Measurements from ENCODE around the gene CFL1. TPM values are rescaled to one million over a fixed set of nuclear protein-coding genes. Genes with fewer than 3 reads are reported as not detected.
A peak's percentile ranks its signal among the peaks of the same experiment; 100 is the strongest.
"Not testable (repeated sequence)": the region's sequence is repeated elsewhere in the genome, so short reads cannot be mapped to it uniquely, and the experiment has no call there.

CFL1 gene
- total RNA-seq, 1 donor from 2014 or later: 437 TPM

DNA sequence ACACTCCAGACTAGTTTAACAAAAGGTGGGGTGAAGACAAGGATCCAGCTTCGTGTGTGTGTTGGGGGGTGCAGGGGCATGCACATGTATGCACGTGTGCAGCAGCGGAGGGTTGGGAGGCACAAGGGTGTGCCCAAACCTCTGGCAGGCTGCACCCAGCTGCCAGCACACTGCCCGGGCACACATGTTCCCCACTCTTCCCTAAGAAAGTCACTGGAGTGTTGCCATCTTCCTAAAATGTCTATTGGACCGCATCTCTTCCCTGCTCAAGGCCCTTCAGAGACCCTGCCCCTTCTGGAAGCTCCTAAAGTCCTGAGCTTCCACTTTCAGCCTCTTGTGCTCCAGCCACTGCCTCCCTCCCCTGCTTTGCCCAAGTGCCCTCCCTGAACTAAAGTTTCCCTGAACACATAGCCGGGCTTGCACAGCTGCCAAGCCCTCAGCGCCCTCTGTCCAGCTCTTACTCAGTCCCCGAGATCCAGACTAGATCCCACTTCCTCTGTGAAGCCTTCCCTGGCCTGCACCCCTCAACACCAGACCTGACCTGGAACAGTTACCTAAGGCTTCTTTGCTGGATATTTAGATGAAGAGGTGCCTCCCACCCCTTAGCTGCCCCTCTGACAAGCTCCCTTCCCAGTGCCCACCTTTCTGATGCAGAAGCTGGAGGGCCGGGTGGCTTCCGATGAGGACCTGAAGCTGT is 6.0 kb downstream of the CFL1 start:
- DNase-seq (ENCODE audit: low spot score) (no peak), ATAC-seq (no peak)
- intact Hi-C loops (cut with DNase I): no loop called here

DNA sequence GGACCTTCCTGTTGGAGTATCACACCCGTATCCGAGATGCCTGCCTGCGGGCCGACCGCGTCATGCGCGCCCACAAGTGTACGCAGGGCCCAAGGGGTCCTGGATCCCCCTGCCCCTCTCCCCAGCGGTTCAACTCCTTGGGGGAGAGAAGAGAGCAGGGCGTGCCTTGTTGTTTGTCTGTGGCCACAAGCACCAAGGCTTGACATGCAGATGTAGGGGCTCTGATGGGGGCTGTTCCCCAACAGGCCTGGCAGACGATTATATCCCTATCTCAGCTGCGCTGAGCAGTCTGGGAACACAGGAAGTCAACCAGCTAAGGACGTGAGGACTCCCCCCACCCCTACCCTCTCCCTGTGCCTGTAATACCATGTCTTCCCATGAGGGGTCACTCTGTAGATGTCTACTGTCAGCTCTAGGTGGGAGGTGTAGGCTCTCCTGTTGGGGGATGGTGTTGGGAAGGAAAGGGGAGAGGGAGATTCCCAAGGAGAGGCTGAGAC is 6.8 kb downstream of the CFL1 start:
- intact Hi-C loops (cut with DNase I): no loop called here
- no peak for ATAC-seq
- no peak for DNase-seq (ENCODE audit: low spot score)

DNA sequence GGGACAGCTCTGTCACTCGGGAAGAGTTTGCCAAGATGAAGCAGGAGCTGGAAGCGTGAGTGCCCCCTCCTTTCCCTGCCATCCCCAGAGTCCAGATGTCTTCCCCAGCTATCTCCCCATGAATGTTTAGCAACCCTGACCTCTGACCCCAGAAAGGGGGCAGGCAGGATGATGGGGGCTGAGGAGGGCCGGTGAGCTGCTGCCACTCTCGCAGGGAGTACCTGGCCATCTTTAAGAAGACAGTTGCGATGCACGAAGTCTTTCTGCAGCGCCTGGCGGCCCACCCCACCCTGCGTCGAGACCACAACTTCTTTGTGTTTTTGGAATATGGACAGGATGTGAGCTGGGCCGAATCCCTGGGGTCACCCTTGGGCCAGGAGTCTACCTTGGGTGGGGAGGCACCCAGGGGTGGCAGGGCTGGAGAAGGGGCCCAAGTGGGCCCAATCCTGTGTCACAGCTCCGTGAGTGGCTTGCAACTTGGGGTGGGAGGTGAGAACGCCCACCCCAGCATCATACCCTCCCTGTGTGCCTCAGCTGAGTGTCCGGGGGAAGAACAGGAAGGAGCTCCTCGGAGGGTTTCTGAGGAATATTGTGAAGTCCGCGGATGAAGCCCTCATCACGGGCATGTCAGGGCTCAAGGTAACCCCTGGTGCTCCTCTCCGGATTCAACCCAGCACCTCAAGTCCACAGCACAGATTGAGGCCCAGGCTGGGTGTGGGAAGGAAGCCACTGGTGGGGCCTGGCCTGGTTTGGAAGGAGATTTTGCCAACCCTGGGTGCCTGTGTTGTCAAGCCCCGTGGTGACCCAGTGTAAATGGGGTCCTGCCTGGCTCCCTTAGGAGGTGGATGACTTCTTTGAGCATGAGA is 7.5 kb downstream of the CFL1 start:
- ATAC-seq (no peak), DNase-seq (ENCODE audit: low spot score) (no peak)
- intact Hi-C loops (cut with DNase I): no loop called here

DNA sequence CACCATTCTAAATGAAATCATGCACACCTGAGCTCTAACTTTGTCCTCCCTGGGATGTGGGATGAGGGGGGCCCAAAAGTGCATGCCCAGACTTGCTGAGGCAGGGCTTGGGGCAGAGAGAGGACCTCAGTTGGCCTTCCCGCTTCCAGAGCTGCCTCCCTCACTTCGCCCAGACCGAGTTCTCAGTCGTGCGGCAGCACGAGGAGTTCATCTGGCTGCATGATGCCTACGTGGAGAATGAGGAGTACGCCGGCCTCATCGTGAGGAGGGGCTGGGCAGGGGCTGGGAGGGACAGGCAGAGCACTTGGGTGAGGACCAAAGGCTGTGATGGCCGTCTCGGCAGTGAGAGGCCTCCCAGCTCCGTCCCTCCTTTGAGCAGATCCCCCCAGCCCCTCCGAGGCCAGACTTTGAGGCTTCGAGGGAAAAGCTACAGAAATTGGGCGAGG is 8.2 kb downstream of the CFL1 start:
- DNase-seq (ENCODE audit: low spot score) (no peak), ATAC-seq (no peak)
- intact Hi-C loops (cut with DNase I): no loop called here

DNA sequence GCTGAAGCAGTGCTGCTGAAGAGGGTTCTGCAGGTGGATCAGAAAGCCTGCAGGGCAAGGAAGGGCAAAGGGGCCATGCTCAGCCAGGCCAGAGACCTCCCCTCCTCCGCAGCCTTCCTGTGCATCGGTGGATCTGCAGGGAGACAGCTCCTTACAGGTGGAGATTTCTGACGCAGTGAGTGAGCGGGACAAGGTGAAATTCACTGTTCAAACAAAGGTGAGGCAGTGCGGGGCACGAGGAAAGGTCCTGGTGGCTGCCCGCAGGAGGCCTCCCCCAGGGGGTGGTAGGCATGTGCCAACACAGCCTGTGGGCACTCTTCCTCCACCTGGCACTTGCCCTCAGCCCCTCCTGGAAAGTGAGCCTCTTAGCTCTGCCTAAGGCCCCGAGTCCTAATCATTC is 8.6 kb downstream of the CFL1 start:
- DNase-seq (ENCODE audit: low spot score) (no peak), ATAC-seq (no peak)
- intact Hi-C loops (cut with DNase I): no loop called here

DNA sequence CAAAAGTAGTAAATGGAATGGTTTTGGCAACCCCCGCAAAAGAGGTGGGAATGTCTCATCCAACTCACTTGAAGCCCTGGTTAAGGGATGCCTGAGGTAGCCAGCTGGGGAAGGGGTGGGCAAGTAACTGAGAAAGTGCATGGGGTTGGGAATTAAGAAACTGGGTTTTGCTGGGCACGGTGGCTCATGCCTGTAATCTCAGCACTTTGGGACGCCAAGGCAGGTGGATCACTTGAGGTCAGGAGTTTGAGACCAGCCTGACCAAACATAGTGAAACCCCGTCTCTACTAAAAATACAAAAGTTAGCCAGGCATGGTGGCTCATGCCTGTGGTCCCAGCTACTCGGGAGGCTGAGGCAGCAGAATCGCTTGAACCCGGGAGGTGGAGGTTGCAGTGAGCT is 9.3 kb downstream of the CFL1 start:
- intact Hi-C loops (cut with DNase I); ATAC-seq; DNase-seq (ENCODE audit: low spot score): not testable (repeated sequence)

DNA sequence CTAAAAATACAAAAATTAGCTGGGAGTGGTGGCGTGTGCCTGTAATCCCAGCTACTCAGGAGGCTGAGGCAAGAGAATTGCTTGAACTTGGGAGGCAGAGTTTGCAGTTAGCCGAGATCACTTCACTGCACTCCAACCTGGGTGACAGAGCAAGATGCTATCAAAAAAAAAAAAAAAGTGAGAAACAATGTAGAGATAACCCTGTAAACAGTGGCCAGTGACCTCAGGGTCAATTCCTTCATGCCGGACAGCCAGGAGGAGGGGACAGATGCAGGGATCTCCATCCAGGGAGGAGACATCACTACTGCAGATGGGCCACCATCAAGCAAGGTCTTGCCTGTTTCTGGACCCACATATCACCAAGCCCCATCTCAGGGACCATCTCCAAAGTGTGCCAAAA is 10.2 kb downstream of the CFL1 start:
- ATAC-seq: no peak
- intact Hi-C loops (cut with DNase I): no loop called here

DNA sequence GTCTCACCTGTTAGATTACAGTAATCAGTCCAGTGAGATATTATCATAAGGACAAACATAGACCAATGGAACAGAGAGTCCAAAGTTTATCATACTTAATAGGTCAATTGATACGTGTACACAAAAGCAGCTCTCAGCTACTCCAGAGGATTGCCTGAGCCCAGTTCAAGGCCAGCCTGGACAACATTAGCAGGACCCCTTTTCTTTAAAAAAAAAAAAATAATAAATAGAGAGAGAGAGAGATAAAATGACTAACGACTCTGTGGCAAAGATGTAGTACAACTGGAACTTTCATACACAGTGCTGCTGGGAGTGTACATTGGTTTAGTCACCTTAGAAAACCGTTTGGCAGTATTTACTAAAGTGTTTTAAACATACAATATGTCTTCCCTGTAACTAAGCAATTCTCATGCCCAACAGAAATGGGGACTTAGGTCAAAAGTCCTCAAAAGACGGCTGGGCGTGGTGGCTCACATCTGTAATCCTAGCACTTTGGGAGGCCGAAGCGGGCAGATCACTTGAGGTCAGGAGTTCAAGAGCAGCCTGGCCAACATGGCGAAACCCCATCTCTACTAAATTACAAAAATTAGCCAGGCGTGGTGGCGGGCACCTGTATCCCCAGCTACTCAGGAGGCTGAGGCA is 13.6 kb downstream of the CFL1 start:
- DNase-seq (ENCODE audit: low spot score) (no peak), ATAC-seq (no peak)
- intact Hi-C loops (cut with DNase I): no loop called here

More for the DNA sequence above, 10.2 kb downstream of the CFL1 start:
- DNase-seq (ENCODE audit: low spot score): no peak

DNA sequence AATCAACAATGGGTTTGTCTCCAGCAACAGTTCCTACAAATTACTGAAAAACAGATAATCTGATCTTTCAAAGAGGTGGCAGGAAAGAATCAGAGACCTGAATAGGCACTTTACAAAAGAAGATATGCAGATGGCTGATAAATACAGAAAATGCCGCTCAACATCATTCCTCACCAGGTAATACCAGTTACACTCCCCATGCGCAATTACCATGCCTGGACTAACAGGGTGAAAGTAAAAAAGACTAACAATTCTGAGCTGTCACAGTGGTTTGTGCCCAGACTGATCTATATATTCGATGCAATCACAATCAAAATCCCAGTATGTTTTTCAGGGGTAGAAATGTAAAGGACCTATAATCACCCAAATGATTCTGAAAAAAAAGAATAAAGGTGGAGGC is 14.2 kb downstream of the CFL1 start:
- no peak for DNase-seq (ENCODE audit: low spot score)
- no peak for ATAC-seq
- intact Hi-C loops (cut with DNase I): no loop called here

DNA sequence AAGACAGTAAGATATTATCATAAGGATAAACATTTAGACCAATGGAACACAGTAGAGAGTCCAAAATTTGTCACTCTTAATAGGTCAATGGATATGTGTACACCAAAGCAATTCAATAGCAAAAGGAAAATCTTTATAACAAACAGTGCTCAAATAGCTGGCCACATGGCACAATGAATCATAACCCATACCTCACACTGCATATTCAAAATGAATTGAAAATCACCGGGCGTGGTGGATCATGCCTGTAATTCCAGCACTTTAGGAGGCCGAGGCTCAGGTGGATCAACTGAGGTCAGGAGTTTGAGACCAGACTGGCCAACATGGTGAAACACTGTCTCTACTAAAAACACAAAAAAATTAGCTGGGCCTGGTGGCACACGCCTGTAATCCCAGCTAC is 15.8 kb downstream of the CFL1 start:
- no peak for ATAC-seq
- intact Hi-C loops (cut with DNase I): no loop called here
- no peak for DNase-seq (ENCODE audit: low spot score)

DNA sequence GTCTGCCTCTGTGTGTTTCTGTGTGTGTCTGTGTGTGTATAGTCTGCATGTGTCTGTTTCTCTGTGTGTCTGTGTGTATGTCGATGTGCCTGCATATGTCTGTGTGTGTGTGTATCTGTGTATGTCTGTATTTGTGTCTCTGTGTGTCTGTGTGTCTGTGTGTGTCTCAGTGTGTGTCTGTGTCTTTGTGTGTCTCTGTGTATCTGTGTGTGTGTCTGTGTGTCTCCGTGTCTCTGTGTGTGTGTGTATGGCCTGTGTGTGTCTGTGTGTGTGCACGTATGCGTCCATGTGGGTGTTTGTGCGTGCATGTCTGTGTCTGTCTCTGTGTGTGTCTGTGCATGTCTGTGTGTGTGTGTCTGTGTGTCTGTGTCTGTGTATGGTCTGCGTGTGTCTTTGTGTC is 23.8 kb downstream of the CFL1 start:
- intact Hi-C loops (cut with DNase I): loop anchor here (5.0 kb wide), 1 partner anchor 382 kb away; no protein-coding TSS in a partner anchor
- ATAC-seq (no peak), DNase-seq (ENCODE audit: low spot score) (no peak)

DNA sequence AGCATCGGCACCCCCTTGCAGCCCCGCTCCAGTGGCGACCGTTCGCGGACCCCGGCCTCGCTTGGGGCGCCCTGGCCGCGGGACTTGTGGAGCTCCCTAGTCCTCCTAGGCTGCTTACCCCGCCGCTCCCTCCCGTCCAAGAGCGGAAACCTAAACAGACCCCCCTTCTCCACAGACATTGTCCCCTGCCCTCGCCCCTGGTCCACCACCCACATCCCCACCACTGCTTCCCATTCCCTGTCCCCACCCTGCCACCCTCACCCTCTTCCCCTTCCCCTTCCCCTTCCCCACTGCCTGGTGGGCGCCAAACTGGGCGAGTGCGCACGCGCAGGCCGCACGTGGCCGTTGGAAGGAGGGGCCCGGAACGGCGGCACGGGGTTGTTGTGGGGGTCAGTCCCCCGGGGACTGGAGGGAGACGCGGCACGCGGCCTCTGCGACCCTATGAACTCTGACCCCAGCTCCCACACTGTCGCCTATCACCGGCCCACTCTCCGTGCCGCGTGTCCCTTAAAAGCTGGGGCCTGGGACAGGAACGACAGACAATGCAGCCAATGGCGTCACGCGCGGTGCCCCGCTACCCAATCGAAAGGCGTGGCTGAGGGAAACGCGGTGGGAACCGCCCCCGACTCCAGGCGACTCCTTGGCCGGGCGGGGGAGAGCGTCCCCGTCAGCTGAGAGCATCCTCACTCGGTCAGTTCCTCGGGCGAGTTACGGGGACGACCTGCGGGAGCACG is 24.5 kb downstream of the CFL1 start, which contains the start of gene SNX32:
TSS of gene SNX32 (plus strand) at position 667 of the 734 bp plus-strand sequence. CDS start 103 bp downstream, outside the sequence.
- peak; percentile 97 for DNase-seq (ENCODE audit: low spot score)
- intact Hi-C loops (cut with DNase I): loop anchor here (5.0 kb wide), 1 partner anchor 381 kb away; no protein-coding TSS in a partner anchor

DNA sequence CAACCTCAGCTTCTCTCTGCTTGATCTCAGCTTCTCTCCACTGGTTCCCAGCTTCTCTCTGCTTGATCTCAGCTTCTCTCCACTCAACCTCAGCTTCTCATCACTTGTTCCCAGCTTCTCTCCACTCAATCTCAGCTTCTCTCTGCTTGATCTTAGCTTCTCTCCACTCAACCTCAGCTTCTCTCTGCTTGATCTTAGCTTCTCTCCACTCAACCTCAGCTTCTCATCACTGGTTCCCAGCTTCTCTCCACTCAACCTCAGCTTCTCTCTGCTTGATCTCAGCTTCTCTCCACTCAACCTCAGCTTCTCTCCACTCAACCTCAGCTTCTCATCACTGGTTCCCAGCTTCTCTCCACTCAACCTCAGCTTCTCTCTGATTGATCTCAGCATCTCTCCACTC is 25.7 kb downstream of the CFL1 start:
- intact Hi-C loops (cut with DNase I): loop anchor here (5.0 kb wide), 1 partner anchor 380 kb away; no protein-coding TSS in a partner anchor
- not testable (repeated sequence) for ATAC-seq; DNase-seq (ENCODE audit: low spot score)

More for the DNA sequence above, 24.5 kb downstream of the CFL1 start, which contains the start of gene SNX32:
- peak; percentile 100 for ATAC-seq

DNA sequence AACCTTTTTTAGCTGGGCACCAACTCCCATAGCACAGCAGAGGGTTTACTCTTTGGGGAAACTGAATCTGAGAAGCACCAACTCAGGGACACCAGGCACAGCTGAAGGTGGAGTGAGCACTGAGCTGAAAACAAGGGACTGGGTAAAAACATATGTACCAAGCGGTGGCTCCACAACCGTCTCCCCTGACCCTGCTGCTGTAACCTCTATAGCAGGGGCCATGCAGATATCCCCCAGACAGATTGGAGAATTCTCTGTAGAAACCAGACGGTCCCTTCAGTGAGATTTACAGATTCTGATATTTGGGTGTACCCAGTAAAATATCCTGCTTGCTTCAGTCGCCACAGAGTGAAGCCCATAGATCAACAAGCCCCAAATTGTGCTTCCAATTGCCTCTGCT is 28.5 kb downstream of the CFL1 start:
- ATAC-seq (no peak), DNase-seq (ENCODE audit: low spot score) (no peak)
- intact Hi-C loops (cut with DNase I): no loop called here

DNA sequence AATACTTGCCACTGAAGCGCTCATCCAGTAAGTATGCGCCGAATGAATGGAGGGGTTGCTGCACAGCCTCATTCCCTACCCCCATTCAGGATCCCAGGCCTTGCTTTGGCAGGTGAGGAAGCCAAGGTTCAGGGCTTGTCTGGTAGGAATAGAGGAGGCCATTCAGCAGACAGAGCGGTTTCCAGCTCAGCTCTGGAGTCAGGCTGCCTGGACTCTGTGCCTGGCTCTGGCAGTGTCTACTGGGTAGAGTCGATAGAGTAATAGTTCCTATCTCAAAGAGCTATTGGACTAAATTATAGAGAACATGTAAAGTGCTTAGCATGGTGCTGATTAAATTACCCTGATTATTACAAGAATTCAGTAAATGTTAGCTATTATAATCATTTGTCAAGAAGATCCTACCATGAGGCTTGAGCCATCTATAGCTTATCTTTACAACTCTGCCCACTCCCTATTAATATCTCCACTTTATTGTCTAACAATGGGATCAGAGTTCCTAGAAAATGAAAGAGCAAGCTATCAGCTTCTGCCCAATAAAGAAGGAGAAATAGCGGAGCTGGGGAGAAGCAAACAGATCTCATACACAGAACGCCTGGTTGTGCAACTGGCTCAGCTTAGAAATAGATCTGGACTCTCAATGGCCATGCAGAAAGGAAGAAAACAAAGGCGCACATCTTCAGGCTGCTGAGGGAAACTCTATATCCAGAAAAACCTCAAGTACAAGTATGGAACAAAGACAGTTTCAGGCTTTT is 30.8 kb downstream of the CFL1 start:
- intact Hi-C loops (cut with DNase I): no loop called here

DNA sequence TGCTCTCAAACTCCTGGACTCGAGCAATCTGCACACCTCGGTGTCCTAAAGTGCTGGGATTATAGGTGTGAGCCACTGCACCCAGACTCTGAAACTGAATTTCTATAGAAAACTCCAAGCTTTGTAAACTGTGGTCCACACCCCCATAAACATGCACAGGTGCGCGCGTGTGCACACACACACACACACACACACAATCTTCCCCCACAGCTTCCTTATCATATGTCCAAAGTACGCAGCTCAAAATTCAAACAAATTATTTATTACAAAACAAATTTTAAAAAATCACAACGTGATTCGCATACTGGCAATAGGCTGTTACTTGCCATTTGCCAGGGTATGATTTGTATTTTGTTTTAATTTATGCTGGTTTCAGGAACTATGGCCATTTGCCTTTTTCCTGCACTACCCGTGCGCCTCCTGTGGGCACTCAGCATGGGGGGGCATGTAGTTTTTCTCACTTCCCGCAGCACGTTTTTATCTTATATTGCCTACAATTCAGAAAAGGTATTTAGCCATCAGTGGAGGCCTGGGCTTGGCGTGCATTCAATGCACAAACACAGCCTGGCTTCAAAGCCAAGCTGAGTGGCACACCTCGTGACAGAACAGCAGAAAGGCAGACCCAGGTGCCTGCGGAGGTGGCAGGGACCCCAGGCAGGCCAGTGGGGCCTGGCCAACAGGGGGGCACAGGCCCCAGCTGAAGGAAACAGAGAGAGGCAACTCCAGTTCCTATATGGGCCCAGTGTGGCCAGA is 35.0 kb downstream of the CFL1 start:
- intact Hi-C loops (cut with DNase I): no loop called here
- ATAC-seq (no peak), DNase-seq (ENCODE audit: low spot score) (no peak)

More for the DNA sequence above, 30.8 kb downstream of the CFL1 start:
- DNase-seq (ENCODE audit: low spot score) (no peak), ATAC-seq (no peak)

DNA sequence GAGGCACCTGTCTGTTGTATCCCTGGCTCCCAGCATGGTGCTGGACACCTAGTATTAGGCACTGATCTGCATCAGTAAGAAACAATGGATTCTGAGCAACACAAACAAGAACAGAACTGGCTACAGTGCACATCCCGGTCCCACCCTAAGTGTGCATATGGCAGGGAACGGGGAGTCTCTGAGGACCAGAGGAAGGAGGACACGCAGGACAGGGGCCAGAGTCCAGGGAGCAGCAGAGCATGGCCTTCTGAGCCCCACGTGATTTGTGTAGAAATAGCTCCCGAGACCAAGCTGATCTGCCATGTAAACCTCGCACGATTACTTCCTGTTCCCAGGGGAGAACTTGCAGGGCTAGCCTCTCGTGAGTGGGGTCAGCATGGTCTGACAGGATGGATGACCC is 36.9 kb downstream of the CFL1 start:
- DNase-seq (ENCODE audit: low spot score) (no peak), ATAC-seq (no peak)
- intact Hi-C loops (cut with DNase I): no loop called here

All from sciatic nerve (tissue), 2 donors.